Natural killer cell (primary cell): Measurements from ENCODE around the gene CRIM1. TPM values are rescaled to one million over a fixed set of nuclear protein-coding genes. Genes with fewer than 3 reads are reported as not detected.

Experiments used
- ATAC-seq, 3 donors: fragments of 150-1000 bp in 2 of 3; fragments of 200-7000 bp in 1 of 3; cut with Tn5 transposase; 1 replicate in 1 of 3; 2 replicates in 2 of 3; pipeline ENCODE4 v1.10.0; 2021; ENCODE audit warnings: mild to moderate bottlenecking in 2 of 3, moderate library complexity in 2 of 3
- DNase-seq, 2 donors: peaks; one replicate each; pipeline versions ENCODE4 v3.0.0 to v3.0.0-alpha.2; 2013 to 2021; ENCODE audit warnings: mixed read lengths in 1 of 2
- H3K27ac ChIP-seq: one replicate; pipeline ENCODE4 v1.5.1; 2013; ENCODE audit warnings: mild to moderate bottlenecking, low read length
- H3K27me3 ChIP-seq: one replicate; pipeline ENCODE4 v1.6.1; 2013; ENCODE audit warnings: low read length; ENCODE audit not compliant: control insufficient read depth, insufficient read depth
- H3K36me3 ChIP-seq: one replicate; pipeline ENCODE4 v1.6.1; 2013; ENCODE audit warnings: low read length; ENCODE audit not compliant: control insufficient read depth, insufficient read depth
- H3K4me1 ChIP-seq: one replicate; pipeline ENCODE4 v1.6.1; 2013; ENCODE audit warnings: low read length; ENCODE audit not compliant: control insufficient read depth, insufficient read depth
- H3K4me3 ChIP-seq: one replicate; pipeline ENCODE4 v1.5.1; 2013; ENCODE audit warnings: low read length
- H3K9me3 ChIP-seq: one replicate; pipeline ENCODE4 v1.6.1; 2013; ENCODE audit warnings: low read length; ENCODE audit not compliant: control insufficient read depth, insufficient read depth
- H3K27ac Mint-ChIP-seq, 2 donors: one replicate each; pipeline ENCODE4 v1.8.0; 2022; ENCODE audit warnings: mild to moderate bottlenecking in 2 of 2, mixed read lengths in 2 of 2, moderate library complexity in 1 of 2
- H3K27me3 Mint-ChIP-seq, 2 donors: one replicate each; pipeline ENCODE4 v1.8.0; 2022; ENCODE audit warnings: low read depth in 2 of 2, mixed read lengths in 2 of 2
- H3K36me3 Mint-ChIP-seq: one replicate; pipeline ENCODE4 v1.8.0; 2022; ENCODE audit warnings: mixed read lengths
- H3K4me1 Mint-ChIP-seq, 2 donors: one replicate each; pipeline ENCODE4 v1.8.0; 2022; ENCODE audit warnings: mixed read lengths in 2 of 2
- H3K4me3 Mint-ChIP-seq: one replicate; pipeline ENCODE4 v1.8.0; 2022; ENCODE audit warnings: mild to moderate bottlenecking, moderate library complexity, mixed read lengths
- H3K9me3 Mint-ChIP-seq, 2 donors: one replicate each; pipeline ENCODE4 v1.8.0; 2022; ENCODE audit warnings: mixed read lengths in 2 of 2
- WGBS: methylation state at CpG from one replicate; pipeline ENCODE4 v1.1.7; 2013; ENCODE audit warnings: missing lambda C conversion rate; ENCODE audit not compliant: insufficient coverage; 5-methylcytosine and 5-hydroxymethylcytosine counted together
- intact Hi-C: fragments of 100-400 bp; cut with micrococcal nuclease; formaldehyde crosslinking; loops from one replicate; pipeline ENCODE4 v1.14.2; 2022
- total RNA-seq, 4 donors: library from RNA; stranded (reverse); fragments of 120-200 nt in 1 of 4; gene quantifications; one replicate each; pipeline versions ENCODE4 v1.2.3 to v1.2.4, GENCODE V29; 2013 to 2022
- TF ChIP-seq, protein P1 (sequence below): fragments of 200-600 bp; IDR thresholded peaks from one replicate; pipeline ENCODE4 v1.8.0; 2022; ENCODE audit warnings: antibody characterized with exemption

The CRIM1 gene
- total RNA-seq, 3 donors from 2014 or later (not counting 1 experiment from before 2014, with no cell fraction given), result 19.3 to 34.1 (median 32.9) TPM

DNA sequence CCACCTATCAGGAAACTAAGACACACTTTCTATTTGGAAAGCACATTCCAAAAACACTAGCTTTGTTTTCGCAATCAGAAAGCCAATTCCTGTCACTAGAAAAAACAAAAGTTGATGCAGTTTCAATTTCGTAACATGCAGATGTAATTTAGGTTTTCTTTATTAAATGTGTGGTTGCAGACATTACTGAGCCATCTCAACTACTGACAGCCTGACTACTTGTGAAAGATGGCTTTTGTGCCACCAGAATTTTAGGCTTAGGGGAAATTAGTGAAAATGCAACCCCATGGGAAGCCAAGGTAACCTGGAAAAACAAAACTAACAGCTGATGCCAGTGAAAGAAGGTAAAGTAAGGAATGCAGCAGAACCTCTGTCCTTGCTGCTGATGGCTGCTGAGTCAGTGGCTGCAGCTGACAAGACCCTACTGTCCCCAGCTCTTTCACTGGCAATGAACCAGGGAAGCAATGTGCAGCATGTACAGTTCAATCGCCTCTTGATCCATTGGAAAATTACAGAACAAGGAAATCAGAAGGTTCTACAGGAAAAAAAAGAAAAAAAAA lies 207.5 kb downstream of the CRIM1 start:
- intact Hi-C loops, result no loop called here
- 84% methylated on average over 3 of the region's 3 CpGs for WGBS

DNA sequence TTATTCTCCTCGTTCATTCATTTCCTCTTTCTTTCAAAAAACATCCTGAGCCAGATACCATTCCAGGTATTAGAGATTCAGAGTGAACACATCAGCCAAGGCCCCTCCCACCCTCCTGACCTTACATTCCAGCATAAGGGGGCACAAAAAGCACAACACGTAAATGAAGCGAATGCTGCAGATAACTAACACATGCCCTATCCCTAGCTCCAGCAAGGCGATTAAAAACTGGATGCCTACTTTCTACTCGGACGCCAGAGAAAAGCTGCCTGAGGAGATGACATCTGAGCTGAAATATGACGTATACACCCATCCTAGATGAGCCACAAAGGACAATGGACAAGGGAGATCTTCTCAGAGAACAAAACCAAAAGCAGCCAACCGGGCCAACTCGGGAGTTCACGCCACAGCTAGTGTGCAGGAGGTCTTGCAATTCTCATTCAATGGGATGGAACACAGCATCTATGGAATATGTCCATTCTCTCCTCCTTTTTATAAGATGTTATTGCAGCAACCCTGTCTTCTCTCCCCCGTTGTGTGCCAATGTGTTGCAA lies 208.9 kb downstream of the CRIM1 start:
- H3K9me3 ChIP-seq, result no peaks in the 10 kb centered on the region
- Mint-ChIP-seq H3K36me3 (no peaks in the 10 kb centered on the region), H3K4me3 (no peak overlapping the region), H3K27ac (no peak overlapping the region), H3K27me3 (no peaks in the 10 kb centered on the region), H3K9me3 (no peaks in the 10 kb centered on the region), H3K4me1 (peaks cover 6 to 22% of the 10 kb centered on the region in 2 donors)
- TF ChIP-seq, protein P1, sequence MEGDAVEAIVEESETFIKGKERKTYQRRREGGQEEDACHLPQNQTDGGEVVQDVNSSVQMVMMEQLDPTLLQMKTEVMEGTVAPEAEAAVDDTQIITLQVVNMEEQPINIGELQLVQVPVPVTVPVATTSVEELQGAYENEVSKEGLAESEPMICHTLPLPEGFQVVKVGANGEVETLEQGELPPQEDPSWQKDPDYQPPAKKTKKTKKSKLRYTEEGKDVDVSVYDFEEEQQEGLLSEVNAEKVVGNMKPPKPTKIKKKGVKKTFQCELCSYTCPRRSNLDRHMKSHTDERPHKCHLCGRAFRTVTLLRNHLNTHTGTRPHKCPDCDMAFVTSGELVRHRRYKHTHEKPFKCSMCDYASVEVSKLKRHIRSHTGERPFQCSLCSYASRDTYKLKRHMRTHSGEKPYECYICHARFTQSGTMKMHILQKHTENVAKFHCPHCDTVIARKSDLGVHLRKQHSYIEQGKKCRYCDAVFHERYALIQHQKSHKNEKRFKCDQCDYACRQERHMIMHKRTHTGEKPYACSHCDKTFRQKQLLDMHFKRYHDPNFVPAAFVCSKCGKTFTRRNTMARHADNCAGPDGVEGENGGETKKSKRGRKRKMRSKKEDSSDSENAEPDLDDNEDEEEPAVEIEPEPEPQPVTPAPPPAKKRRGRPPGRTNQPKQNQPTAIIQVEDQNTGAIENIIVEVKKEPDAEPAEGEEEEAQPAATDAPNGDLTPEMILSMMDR, result no peak
- no peaks in the 10 kb centered on the region for H3K27me3 ChIP-seq
- 94% methylated on average over 11 of the region's 11 CpGs for WGBS
- intact Hi-C loops, result no loop called here
- peaks cover 30% of the 10 kb centered on the region for H3K36me3 ChIP-seq
- DNase-seq (no peak), ATAC-seq (no peak)
- H3K4me1 ChIP-seq, result no peaks in the 10 kb centered on the region
- no peak overlapping the region for H3K27ac ChIP-seq
- no peak overlapping the region for H3K4me3 ChIP-seq

More for the DNA sequence above, 207.5 kb downstream of the CRIM1 start:
- Histone ChIP-seq H3K27ac (no peak overlapping the region), H3K36me3 (peaks cover 27% of the 10 kb centered on the region), H3K4me3 (no peak overlapping the region), H3K4me1 (no peaks in the 10 kb centered on the region), H3K9me3 (no peaks in the 10 kb centered on the region), H3K27me3 (no peaks in the 10 kb centered on the region)
- Mint-ChIP-seq H3K36me3 (no peaks in the 10 kb centered on the region), H3K27ac (no peak overlapping the region), H3K27me3 (no peaks in the 10 kb centered on the region), H3K4me3 (no peak overlapping the region), H3K9me3 (no peaks in the 10 kb centered on the region), H3K4me1 (peaks cover 10 to 22% of the 10 kb centered on the region in 2 donors)
- ATAC-seq (no peak), DNase-seq (no peak)
- TF ChIP-seq, protein P1, result no peak

DNA sequence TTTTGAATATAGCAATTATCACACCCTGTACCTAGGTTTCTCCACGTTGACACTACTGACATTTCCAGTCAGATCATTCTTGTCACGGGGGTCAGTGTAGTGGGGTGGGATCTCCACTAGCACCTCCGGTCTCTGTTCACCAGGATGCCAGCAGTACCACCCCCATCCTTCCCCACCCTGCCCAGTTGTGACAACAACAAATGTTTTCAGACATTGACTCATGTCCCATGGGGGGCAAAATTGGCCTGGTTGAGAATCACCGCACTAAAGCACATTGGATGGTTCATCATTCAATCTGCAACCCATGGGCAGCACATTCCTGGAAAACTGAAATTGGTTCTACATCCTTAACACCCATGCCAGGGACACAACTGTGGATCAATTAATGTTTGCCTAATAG lies 210.1 kb downstream of the CRIM1 start:
- Mint-ChIP-seq H3K4me1 (peaks cover 6 to 22% of the 10 kb centered on the region in 2 donors), H3K9me3 (no peaks in the 10 kb centered on the region), H3K36me3 (no peaks in the 10 kb centered on the region), H3K4me3 (no peak overlapping the region), H3K27me3 (no peaks in the 10 kb centered on the region), H3K27ac (no peak overlapping the region)
- intact Hi-C loops, result no loop called here
- ATAC-seq, result no peak
- H3K9me3 ChIP-seq, result no peaks in the 10 kb centered on the region
- no peak overlapping the region for H3K4me3 ChIP-seq
- DNase-seq, result no peak
- H3K36me3 ChIP-seq, result peaks cover 25% of the 10 kb centered on the region
- no peaks in the 10 kb centered on the region for H3K4me1 ChIP-seq
- TF ChIP-seq, protein P1, result no peak
- H3K27ac ChIP-seq, result no peak overlapping the region
- 91% methylated on average over 4 of the region's 4 CpGs for WGBS
- no peaks in the 10 kb centered on the region for H3K27me3 ChIP-seq

DNA sequence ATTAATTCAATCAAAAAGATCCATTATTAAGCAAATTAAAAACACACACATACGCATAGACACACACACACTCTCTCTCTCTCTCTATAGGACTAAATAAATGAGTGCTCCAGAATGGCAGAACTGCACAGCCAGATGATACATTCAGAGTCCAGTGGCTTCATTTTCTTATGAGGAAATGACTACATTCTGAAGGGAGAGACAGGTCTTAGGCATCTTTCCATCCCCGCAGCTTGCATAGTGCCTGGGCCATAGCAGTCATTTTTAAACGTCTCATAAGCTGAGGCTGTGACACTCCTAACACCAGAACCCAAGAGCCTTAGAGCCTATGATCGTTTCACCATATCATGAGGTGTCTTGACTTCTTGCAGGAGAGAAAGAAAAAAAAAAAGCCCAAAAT lies 211.3 kb downstream of the CRIM1 start:
- peaks cover 6 to 22% of the 10 kb centered on the region in 2 donors for H3K4me1 Mint-ChIP-seq
- no peaks in the 10 kb centered on the region for H3K4me1 ChIP-seq
- no peaks in the 10 kb centered on the region for H3K27me3 Mint-ChIP-seq
- no peak overlapping the region for H3K27ac Mint-ChIP-seq
- intact Hi-C loops, result no loop called here
- no peak for ATAC-seq
- H3K27me3 ChIP-seq, result no peaks in the 10 kb centered on the region
- H3K4me3 ChIP-seq, result no peak overlapping the region
- H3K4me3 Mint-ChIP-seq, result no peak overlapping the region
- DNase-seq, result no peak
- 94% methylated on average over 4 of the region's 4 CpGs for WGBS
- no peaks in the 10 kb centered on the region for H3K9me3 Mint-ChIP-seq
- no peaks in the 10 kb centered on the region for H3K36me3 Mint-ChIP-seq
- H3K27ac ChIP-seq, result no peak overlapping the region
- peaks cover 17% of the 10 kb centered on the region for H3K36me3 ChIP-seq
- H3K9me3 ChIP-seq, result no peaks in the 10 kb centered on the region
- TF ChIP-seq, protein P1, result no peak
